Measurements from ENCODE around the gene TMEM145.

TMEM145 gene

DNA sequence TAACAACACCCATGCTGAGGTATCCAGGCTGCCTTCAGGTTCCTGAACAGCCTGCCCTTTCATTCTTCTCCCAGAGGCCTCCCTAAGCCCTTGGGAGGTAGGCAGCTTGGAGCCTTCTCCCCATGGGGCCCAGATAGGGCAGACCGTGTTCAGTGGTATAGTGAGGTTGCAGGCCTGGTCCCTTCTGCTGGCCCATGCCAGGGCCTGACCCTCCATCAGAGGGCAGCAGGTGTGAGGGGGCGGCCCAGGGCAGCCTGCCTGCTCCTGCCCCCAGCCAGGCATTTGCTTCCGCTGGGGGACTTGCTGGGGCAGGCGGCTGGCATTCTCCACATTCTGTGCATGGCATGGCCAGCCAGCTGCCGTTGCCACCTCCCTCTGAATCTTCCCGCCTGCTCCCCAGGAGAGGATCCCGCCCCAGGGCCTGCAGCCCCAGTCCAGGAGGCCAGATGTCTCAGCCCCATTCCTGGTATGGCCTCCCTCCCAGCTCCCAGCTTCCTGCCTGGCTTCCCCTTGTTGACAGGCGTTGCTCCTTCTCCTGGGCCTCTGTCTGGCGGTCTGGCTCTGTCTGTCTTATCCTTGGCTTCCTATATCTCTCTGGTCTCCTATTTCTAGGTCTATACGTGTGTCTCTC is 35.2 kb upstream of the TMEM145 start:
- DNase-seq = no peak

DNA sequence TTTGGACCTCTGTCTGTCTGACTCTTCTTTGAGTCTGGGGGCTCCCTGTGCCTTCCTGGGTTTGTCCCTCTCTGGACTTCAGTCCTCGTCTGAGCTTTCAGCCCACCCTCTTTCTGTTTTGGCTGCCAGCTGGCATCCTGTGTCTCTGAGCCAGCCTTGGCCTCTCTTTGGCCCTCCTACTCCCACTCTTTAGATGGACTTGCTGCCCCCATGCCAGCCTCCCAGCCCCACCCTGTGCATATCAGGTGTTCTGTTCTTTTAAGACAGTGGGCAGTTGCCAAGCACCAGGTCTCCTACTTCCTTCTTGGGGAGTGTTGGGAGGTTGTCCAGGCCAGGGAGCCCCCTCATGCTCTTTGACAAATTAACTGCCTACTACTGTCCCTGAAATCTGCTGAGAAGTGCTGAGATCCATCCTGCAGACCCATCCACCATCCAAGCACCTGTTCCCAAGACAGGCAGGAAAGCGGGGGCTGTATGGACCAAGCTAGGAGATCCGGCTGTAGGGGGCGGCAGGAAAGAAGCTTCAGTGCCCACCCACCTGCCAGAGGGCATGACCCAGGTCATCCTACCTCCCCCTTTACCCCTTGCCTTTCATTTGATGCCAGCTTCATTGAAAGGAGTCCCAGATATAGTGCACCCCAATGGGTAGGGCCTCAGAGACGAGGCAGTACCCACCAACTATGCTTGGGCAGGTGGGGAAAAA is 34.5 kb upstream of the TMEM145 start:
- peak in 2 of 56 donors; percentile 10 to 16 for DNase-seq

GRCh38 chr19:42279155-42279901 is 33.8 kb upstream of the TMEM145 start:
- peak in 1 of 56 donors; percentile 55 for DNase-seq

DNA sequence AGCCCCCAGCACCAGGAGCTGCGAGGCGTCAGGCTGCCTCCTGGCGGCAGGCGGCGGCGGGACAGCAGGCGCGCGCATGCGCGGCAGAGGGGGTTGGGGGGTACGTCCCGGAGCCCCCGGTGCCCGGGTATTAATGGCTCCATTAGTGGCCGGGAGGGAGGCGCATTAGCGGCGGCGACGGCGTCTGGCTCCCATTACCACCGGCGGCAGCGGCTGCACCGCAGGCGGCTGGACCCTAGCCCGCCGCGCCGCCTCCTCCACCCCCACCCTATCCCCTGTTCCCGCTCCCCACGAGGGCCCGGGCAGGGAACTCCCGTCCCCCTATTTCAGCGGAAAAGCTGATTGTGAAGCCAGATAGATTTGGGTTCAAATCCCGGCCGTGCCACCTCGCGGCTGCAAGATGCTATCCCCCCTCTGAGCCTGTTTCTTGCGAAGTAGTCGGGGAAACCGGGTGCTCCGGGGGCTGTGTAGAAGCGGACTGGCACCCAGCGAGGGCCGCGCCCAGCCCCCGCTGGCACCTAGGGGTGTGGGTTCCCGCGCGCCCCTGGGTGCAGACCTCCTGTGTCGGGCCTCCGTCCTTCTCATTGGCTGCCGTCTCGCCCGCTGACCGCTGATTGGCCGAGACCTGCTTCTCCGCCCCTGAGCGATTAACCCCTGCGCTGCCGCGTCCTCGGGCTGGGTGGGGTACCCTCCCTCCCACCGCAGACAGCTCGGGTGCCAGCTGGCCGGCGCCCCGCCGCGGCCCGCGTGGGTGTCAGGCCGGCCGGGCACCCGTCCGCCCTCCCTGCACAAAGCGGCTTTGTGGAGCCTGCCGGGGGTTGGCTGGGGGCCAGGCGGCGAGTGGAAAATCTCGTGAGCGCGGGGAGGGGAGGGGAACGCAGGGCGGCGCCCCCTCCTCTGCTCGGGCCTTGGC is 33.0 kb upstream of the TMEM145 start:
- DNase-seq = peak; percentile 74 to 97 (median 94)

DNA sequence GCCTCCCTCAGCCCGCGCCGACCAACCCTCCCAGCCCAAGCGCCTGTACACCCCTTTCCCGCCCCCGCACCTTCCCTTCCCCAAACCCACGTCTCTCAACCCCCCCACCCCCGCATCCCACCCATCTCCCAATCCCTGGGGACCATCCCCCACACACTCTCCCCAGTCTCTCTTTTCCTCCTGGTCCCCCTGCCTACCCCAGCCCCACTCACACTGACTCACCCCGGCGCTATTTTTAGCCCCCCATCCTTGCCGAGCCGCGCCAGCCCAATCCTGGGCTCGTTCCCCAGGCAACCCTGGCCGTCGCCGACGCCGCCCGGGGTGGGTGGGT is 32.3 kb upstream of the TMEM145 start:
- DNase-seq = peak in 43 of 56 donors; percentile 55 to 92 (median 78)

- DNase-seq = peak in 53 of 56 donors; percentile 39 to 89 (median 75)
Measured at GRCh38 chr19:42281146-42281826, 31.8 kb upstream of the TMEM145 start.

DNA sequence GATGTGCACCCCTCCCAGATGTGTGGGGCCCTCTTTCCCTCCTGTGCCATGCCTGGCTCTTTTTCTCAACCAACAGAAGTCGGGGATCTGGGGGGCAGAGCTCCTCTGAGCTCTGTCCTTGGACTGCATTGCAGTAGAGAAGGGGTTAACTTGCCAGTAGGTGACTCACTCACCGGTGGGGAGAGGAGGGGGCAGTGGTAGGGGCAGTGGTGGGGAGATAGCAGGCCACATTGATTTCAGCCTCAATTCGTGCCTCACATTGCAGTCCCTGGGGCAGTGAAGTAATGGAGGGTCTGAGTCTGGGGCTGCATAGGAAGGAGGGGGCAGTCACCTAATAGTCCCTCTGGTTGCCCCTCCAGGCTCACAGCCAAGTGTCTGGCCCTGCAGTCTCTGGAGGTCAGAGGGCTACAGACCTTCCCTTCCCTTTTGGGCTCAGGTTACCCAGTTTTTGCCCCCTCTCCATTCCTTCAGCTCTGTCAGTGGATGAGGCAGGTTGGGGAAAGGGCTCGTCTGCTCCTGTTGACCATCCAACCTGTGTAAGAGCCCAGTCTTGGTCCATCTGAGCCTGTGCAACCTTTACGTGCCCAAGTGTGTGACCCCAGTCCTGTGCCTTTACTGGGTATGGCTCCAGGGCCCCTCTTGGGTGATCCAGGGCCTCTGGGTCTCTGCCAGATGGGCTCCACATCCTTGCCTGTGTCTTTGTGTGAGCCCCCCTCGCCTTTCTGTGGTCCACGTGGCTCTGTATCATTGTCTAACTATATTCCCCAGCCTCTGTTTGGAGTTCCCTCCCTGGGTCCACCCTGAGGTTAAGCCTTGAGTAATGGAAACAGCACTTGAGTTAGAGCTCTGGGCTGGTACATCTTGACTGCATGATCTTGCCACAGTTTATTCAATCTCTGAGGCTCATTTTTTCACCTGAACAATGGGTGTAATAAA is 31.0 kb upstream of the TMEM145 start:
- peak in 7 of 56 donors; percentile 20 to 75 (median 49) for DNase-seq

DNA sequence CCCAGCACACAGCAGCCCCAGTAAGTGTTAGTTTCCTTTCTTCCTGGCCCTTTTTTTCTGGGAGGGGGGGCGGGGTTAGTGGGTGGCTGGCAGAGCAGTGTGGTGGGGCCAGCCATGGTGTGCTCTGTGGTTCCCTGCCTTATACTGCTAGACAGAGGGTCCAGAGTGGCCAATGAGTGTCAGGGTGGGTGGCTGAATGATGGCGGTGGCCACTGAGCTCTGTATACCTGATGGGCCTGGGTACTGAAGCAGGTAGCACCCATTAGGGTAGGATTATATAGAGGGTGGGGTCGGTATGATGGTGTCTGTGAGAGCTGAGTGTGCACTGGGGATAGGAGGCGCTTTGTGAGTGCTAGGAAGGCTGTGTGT is 30.3 kb upstream of the TMEM145 start:
- DNase-seq = peak in 1 of 56 donors; percentile 54

DNA sequence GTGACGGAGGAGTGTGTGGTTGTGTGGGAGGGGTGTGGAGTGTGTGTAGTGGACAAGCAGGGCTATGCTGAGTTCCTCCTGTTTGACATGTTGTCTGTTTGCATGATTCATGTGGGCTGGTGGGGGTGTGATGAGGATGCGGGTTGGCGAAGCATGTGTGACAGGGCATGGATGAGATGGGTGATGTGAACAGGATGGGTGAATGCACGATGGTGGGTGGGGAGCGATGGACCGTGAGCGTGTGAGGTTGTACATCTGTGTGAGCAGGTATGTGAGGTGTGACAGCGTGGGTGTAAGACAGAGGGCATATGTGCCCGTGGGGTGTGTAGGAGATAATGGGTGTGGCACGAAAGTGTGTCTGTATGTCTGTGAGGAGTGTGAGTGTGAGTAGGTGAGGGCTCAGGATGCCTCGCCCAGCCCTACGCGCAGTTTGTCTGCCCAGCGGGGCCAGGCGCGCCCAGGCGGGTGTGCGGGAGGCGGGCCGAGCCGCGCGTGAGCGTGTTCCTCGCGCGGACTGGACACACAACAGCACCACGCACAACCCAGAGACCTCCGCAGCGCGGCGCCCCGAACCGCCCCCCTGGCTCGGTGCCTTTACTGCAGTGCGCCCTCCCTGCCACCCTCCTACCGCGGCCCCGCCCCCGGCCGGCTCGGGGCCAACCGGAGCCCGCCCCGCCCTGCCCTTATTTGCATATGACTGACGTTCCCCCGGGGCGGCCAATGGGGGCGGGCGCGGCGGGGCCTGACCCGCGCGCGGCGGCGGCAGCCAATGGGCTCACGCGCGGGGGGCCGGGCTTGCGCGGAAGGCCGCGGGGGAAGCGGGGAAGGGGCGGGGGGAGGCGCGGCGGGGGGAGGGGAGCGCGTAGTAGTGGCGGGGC is 29.7 kb upstream of the TMEM145 start:
- peak; percentile 42 to 98 (median 92) for DNase-seq

- peak in 48 of 56 donors; percentile 46 to 96 (median 82) for DNase-seq
Measured at GRCh38 chr19:42284066-42284501, 29.0 kb upstream of the TMEM145 start.

- DNase-seq = peak in 7 of 56 donors; percentile 25 to 61 (median 37)
Measured at GRCh38 chr19:42284591-42285341, 28.3 kb upstream of the TMEM145 start.

DNA sequence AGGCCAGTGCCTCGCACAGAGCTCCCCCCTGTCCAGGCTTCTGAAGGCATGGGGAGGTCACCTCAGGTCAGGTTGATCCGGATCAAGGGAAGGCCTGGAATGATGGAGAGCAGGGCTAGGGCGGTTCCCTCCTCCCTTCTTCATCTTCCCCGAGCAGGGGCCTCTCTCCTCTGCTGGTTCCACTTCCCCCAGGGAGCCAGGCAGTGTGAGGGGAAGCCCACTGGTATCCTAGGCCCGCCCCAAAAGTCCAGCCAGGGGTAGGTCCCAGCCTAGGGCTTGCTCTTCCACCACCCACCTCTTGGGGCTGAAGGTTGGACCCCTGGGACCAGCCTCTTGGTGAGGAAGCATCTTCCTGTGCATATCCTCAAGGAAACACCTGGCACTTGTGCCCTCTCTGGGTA is 27.6 kb upstream of the TMEM145 start:
- no peak for DNase-seq

- no peak for DNase-seq
Measured at GRCh38 chr19:42285988-42286348, 27.1 kb upstream of the TMEM145 start.

DNA sequence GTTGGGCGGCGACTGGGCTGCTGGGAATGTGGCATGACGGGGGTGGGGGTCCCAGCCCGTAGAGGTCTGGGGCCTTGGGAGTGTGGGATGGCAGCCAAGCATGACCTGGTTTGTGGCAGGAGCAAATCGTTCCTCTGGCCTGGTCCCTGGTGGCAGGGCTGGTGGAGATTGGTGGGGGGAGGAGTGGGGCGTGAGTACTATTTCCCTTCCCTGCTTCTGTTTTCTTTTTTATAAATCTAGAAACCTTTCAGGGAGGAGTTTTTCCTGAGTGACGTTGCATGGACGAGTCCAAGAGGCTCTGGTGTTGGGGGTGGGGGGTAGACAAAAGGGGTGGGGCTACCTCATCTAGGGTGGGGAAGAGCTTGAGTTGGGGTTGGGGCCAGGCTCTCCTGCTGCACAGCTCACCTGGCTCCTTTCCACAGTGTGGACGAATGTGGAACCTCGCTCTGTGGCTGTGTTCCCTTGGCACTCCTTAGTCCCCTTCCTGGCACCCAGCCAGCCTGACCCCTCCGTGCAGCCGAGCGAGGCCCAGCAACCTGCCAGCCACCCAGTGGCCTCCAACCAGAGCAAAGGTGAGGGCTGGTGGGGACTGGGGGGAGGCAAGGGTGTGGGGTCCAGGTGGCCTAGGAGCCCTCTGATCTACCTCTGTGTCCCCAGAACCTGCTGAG is 26.6 kb upstream of the TMEM145 start:
- DNase-seq = peak in 17 of 56 donors; percentile 6 to 59 (median 24)

GRCh38 chr19:42287017-42287826 is 25.9 kb upstream of the TMEM145 start:
- DNase-seq = no peak

DNA sequence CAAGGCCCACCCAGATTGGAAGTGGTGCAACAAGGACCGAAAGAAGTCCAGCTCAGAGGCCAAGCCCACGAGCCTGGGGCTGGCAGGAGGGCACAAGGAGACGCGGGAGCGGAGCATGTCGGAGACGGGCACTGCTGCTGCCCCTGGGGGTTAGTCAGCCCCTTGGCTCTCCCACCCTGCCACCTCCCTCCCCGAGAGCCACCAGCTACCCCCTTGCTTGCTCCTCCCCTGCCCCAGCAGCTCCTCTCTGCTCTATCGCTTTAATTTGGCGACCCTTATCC is 25.3 kb upstream of the TMEM145 start:
- DNase-seq = no peak

DNA sequence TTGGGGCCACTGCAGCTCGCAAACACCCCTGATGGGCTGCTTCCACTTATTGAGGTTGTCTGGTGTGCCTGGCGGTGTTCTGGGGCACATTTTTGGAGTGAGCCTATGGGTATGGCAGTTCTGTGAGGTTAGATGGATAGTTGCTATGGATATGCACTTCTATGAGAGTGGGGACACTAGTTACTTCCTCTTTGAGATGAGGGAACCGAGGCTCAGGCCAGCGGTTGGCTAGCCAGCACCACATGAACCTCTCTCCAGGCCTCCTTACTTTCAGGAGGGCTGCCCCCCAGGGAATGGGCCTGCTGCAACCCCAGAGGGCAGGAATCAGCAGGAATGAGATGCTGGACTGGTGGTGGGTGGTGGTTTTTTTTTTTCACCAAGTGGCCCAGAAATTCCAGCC is 24.7 kb upstream of the TMEM145 start:
- no peak for DNase-seq

Data from nucleus accumbens (tissue), 56 donors.